HepG2 (cell line): ENCODE measurements around the gene HSD3B1. TPM values are rescaled to one million over a fixed set of nuclear protein-coding genes. Genes with fewer than 3 reads are reported as not detected.

Experiments
- ETS1 ChIP-seq: sonication (generic); formaldehyde crosslinking; IDR thresholded peaks from 2 replicates; pipeline ENCODE4 v1.4.0; 2020; ENCODE audit warnings: missing genetic modification reagents
- HOXA5 ChIP-seq: sonication (generic); formaldehyde crosslinking; IDR thresholded peaks from 2 replicates; pipeline ENCODE4 v1.4.0; 2020; ENCODE audit warnings: missing genetic modification reagents
- MEIS2 ChIP-seq: sonication (generic); formaldehyde crosslinking; IDR thresholded peaks from 2 replicates; pipeline ENCODE4 v1.9.0; 2021; ENCODE audit warnings: mild to moderate bottlenecking, missing genetic modification reagents
- MIER2 ChIP-seq: IDR thresholded peaks from 2 replicates; pipeline ENCODE4 v1.6.1; 2016; ENCODE audit warnings: missing biosample characterization, missing genetic modification reagents
- MLLT10 ChIP-seq: sonication (generic); formaldehyde crosslinking; IDR thresholded peaks from 2 replicates; pipeline ENCODE4 v1.4.0; 2020; ENCODE audit warnings: missing genetic modification reagents
- NR2F1 ChIP-seq, 2 experiments: fragments of 450-650 bp in 1 of 2; formaldehyde crosslinking in 1 of 2; IDR thresholded peaks; 2 replicates each; pipeline versions ENCODE4 v1.5.0 to v1.6.1; 2016 to 2020; ENCODE audit warnings: mild to moderate bottlenecking in 1 of 2, missing compliant biosample characterization in 1 of 2, missing genetic modification reagents in 1 of 2, moderate library complexity in 1 of 2
- PAF1 ChIP-seq: IDR thresholded peaks from 2 replicates; pipeline ENCODE4 v1.6.1; 2016; ENCODE audit warnings: missing genetic modification reagents, missing compliant biosample characterization
- PATZ1 ChIP-seq: sonication (generic); formaldehyde crosslinking; IDR thresholded peaks from 2 replicates; pipeline ENCODE4 v1.4.0; 2020; ENCODE audit warnings: missing genetic modification reagents
- ZMYM4 ChIP-seq: sonication (generic); formaldehyde crosslinking; IDR thresholded peaks from 2 replicates; pipeline ENCODE4 v1.8.1; 2023; ENCODE audit warnings: mild to moderate bottlenecking, missing genetic modification reagents
- ZNF552 ChIP-seq: sonication (generic); formaldehyde crosslinking; IDR thresholded peaks from 2 replicates; pipeline ENCODE4 v1.9.0; 2022; ENCODE audit warnings: missing genetic modification reagents, mild to moderate bottlenecking, borderline replicate concordance
- ZNF577 ChIP-seq: sonication (generic); formaldehyde crosslinking; IDR thresholded peaks from 2 replicates; pipeline ENCODE4 v1.4.0; 2020; ENCODE audit warnings: mild to moderate bottlenecking, low read depth, missing genetic modification reagents, borderline replicate concordance
- polyA plus RNA-seq, 8 experiments: library from polyadenylated mRNA; depleted of rRNA in 3 of 8; stranded (reverse) in 7 of 8; unstranded in 1 of 8; fragments of >200 nt; fragmentation: Illumina TruSeq in 4 of 8; extraction: Trizol in 4 of 8; gene quantifications; 2 replicates each; pipeline versions ENCODE4 v1.2.1 to v1.2.3, GENCODE V29; 2011 to 2016; ENCODE audit warnings: low read depth in 4 of 8, missing spikeins in 1 of 8, mixed read lengths in 1 of 8; ENCODE audit not compliant: insufficient read depth in 1 of 8
- total RNA-seq, 5 experiments: library from RNA; depleted of rRNA; stranded (reverse); fragments of >200 nt; fragmentation: Illumina TruSeq; extraction: Trizol; gene quantifications; 2 replicates each; pipeline ENCODE4 v1.2.3, GENCODE V29; 2016; ENCODE audit warnings: low read depth in 1 of 5
- TF ChIP-seq, protein P1 (sequence below): sonication (generic); formaldehyde crosslinking; IDR thresholded peaks from 2 replicates; pipeline ENCODE4 v1.5.0; 2020; ENCODE audit warnings: missing genetic modification reagents
- TF ChIP-seq, protein P2 (sequence below): sonication (generic); formaldehyde crosslinking; IDR thresholded peaks from 2 replicates; pipeline ENCODE4 v1.4.0; 2020; ENCODE audit warnings: mild to moderate bottlenecking, missing genetic modification reagents

Gene HSD3B1
- total and polyA plus RNA-seq, 2 of the 13 experiments (the other 11 are each of a cell fraction or from before 2014, with no cell fraction given): not detected

DNA sequence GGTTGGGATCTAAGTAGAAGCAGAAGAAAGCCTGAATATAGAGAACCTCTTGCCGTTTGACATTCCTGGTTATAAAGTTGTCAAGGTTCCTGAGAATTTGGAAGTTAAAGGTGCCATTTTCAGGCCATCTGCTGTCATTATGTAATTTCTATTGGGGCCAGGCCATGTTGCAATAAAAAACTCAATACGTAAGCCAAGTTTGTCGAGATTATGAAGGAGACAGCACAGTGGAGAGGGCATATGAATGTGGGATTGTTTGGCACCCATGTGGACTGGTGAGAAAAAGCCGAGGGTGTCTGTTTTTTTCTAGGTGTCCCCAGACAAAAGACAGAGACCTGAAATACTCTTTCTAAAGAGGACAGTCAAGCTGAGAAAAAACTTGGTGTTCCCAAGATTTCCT lies 18.8 kb upstream of the HSD3B1 start (continued):
- TF ChIP-seq ZNF552 (CRISPR knock-in tag): no peak
- TF ChIP-seq MEIS2 (CRISPR knock-in tag): no peak
- TF ChIP-seq ZNF577: no peak
- no peak for TF ChIP-seq PAF1 (CRISPR knock-in tag)
- TF ChIP-seq, protein P1, sequence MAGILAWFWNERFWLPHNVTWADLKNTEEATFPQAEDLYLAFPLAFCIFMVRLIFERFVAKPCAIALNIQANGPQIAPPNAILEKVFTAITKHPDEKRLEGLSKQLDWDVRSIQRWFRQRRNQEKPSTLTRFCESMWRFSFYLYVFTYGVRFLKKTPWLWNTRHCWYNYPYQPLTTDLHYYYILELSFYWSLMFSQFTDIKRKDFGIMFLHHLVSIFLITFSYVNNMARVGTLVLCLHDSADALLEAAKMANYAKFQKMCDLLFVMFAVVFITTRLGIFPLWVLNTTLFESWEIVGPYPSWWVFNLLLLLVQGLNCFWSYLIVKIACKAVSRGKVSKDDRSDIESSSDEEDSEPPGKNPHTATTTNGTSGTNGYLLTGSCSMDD: no peak
- no peak for TF ChIP-seq ZMYM4 (CRISPR knock-in tag)
- TF ChIP-seq PATZ1 (CRISPR knock-in tag): no peak
- TF ChIP-seq MLLT10: no peak
- no peak for TF ChIP-seq NR2F1 (CRISPR knock-in tag; IDR thresholded peaks at IDR 0.05)
- no peak for TF ChIP-seq MIER2
- no peak for TF ChIP-seq ETS1 (CRISPR knock-in tag)
- TF ChIP-seq HOXA5: no peak
- TF ChIP-seq, protein P2, sequence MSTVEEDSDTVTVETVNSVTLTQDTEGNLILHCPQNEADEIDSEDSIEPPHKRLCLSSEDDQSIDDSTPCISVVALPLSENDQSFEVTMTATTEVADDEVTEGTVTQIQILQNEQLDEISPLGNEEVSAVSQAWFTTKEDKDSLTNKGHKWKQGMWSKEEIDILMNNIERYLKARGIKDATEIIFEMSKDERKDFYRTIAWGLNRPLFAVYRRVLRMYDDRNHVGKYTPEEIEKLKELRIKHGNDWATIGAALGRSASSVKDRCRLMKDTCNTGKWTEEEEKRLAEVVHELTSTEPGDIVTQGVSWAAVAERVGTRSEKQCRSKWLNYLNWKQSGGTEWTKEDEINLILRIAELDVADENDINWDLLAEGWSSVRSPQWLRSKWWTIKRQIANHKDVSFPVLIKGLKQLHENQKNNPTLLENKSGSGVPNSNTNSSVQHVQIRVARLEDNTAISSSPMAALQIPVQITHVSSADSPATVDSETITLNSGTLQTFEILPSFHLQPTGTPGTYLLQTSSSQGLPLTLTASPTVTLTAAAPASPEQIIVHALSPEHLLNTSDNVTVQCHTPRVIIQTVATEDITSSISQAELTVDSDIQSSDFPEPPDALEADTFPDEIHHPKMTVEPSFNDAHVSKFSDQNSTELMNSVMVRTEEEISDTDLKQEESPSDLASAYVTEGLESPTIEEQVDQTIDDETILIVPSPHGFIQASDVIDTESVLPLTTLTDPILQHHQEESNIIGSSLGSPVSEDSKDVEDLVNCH (CRISPR knock-in tag): no peak
